RWPE1 (cell line): ENCODE measurements around the gene TSPOAP1.

Experiments used
- CTCF ChIA-PET: fragments of 350-600 bp; sonication (Branson Sonifier 250); formaldehyde crosslinking; extraction: SDS; loops from one replicate; lab custom pipeline; 2021; lab: Yijun Ruan, JAX
- POLR2A ChIA-PET: fragments of 400-600 bp; formaldehyde crosslinking; extraction: SDS; loops from one replicate; lab custom pipeline; 2020; ENCODE audit warnings: antibody characterized with exemption; ENCODE audit not compliant: low non-redundant PET; lab: Yijun Ruan, JAX
- DNase-seq: peaks from one replicate; pipeline ENCODE4 v3.0.0; 2012; ENCODE audit warnings: low spot score
- H3K27ac ChIP-seq: fragments of 450-650 bp; 2 replicates; pipeline ENCODE4 v1.5.1; 2017
- TF ChIP-seq, protein P1 (sequence below): fragments of 450-650 bp; conservative IDR thresholded peaks from 2 replicates; pipeline ENCODE4 v1.5.1; 2017; ENCODE audit warnings: low read depth, mild to moderate bottlenecking

The TSPOAP1 gene

DNA sequence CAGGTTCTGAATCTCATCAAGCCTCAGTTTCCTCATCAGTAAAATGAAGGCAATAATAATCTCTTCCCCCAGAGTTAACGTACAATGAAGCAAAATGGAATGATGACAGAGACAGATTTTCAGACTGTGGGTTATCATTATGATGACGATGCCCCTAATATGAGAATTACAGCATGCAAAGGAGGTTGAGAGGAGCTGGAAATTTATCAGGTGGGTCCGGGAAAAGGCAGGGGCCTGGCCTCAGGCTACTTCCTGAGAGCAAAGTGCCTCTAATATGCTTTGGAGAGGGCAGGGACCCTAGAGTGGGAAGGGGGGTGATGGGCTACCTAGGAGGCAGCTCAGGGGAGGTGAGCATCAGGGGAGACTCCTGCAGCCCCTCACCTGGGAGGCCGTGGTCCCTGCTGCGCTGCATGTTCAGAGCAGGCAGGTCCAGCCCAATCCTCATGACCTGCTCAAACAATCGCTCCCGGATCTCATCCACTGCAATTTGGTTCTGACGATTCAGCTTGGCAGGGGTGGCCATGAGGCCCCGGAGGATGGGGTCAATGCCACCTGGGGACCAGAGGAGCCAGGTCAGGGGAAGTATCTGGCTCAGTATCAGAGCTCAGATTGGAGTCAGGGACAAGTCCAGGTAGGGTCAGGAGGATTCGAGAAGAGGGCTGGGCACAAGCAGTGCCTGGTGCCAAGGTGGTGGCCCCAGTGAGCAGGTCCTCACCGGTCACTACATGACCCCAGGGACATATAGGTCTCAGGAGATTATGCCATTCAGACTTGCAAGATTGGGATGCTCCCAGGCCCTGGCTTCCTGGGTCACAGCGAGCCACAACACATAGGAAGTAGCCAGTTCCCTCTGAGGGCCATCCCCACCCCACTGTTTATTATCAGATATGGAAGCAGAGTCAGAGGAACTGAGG lies 56.0 kb downstream of the TSPOAP1 start:
- POLR2A ChIA-PET: interaction anchor here (0.6 kb wide), 1 partner anchor 12 kb away, joined by 3 read pairs; no protein-coding TSS in a partner anchor
- CTCF ChIA-PET: interaction anchor here (0.6 to 0.7 kb wide), 3 partner anchors 36 to 1325 kb away, joined by 3 to 4 read pairs (median 3); no protein-coding TSS in a partner anchor
- no peak overlapping the region for H3K27ac ChIP-seq
- TF ChIP-seq, protein P1, sequence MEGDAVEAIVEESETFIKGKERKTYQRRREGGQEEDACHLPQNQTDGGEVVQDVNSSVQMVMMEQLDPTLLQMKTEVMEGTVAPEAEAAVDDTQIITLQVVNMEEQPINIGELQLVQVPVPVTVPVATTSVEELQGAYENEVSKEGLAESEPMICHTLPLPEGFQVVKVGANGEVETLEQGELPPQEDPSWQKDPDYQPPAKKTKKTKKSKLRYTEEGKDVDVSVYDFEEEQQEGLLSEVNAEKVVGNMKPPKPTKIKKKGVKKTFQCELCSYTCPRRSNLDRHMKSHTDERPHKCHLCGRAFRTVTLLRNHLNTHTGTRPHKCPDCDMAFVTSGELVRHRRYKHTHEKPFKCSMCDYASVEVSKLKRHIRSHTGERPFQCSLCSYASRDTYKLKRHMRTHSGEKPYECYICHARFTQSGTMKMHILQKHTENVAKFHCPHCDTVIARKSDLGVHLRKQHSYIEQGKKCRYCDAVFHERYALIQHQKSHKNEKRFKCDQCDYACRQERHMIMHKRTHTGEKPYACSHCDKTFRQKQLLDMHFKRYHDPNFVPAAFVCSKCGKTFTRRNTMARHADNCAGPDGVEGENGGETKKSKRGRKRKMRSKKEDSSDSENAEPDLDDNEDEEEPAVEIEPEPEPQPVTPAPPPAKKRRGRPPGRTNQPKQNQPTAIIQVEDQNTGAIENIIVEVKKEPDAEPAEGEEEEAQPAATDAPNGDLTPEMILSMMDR: no peak
- DNase-seq: no peak

DNA sequence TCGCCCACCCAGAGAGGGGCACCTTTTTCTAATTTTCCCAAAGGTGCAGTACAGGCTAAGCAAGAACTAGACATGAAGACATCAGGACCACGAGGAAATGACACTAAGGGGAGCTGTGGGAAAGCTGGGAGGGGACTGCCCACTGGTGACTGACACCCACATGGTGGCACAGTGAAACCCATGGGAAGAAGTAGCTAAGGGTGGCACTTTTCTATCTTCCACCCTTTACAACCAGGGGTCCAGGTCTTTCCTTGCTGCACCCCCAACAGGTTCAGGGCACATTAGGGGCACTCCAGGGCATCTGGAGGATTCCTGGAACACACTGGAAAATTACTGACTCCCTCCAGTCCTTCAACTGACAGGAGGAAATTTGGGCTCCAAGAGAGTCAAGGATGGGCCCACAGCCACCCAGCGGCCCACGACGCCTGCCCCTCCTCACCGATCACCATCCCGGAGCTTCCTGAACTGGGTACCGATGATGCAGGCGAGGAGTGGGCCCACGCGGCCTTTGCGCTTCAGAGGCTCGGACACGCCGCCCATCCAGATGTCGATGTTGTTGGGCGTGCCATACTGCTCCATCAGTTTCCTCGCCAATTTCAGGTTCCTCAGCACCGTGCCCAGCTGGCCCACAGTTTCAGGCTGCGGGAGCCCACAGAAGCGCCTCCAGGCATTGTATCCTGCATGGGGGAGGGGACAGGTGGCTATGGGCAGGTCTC lies 57.2 kb downstream of the TSPOAP1 start:
- CTCF ChIA-PET: interaction anchor here (0.6 kb wide), 1 partner anchor 22 kb away, joined by 3 read pairs; no protein-coding TSS in a partner anchor

DNA sequence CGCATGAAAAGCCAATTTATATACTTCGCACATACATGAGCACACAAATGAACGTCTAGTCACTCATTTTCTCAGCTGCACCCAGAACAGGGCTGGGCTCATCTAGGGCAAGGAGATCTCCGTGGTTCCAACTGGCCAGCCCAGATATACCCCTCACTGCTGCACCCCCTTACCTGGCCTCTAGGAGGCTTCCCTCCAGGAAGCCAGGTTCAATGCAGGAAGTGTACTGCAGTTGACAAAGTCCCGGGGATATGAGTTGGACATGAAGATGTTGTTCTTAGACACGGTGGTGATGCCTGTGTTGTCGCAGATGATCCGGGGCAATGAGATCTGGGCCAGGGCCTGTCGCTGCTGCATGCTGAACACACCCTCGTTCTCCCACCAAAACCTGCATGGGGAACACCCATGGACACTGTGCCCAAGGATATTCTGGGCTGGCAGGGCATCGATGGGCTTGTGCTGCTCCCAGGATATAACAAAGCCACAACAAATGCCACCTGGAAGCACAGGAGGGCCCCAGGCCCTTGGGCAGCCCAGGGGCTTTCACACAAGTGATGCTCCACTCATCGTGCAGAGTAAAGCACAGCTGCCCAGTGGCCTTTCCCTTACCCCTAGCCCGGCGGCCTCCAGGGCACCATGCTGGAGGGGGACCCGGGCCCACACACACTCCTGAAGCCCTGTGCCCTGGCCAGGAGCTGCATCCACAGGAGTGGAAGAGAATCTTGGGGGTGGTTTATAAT lies 57.9 kb downstream of the TSPOAP1 start:
- H3K27ac ChIP-seq: no peak overlapping the region
- POLR2A ChIA-PET: no interaction called here
- TF ChIP-seq, protein P1: no peak
- CTCF ChIA-PET: interaction anchor here (0.6 kb wide), 1 partner anchor 279 kb away, joined by 4 read pairs; no protein-coding TSS in a partner anchor
- no peak for DNase-seq

More for the DNA sequence above, 57.2 kb downstream of the TSPOAP1 start:
- TF ChIP-seq, protein P1: no peak
- POLR2A ChIA-PET: no interaction called here
- no peak for DNase-seq
- no peak overlapping the region for H3K27ac ChIP-seq

DNA sequence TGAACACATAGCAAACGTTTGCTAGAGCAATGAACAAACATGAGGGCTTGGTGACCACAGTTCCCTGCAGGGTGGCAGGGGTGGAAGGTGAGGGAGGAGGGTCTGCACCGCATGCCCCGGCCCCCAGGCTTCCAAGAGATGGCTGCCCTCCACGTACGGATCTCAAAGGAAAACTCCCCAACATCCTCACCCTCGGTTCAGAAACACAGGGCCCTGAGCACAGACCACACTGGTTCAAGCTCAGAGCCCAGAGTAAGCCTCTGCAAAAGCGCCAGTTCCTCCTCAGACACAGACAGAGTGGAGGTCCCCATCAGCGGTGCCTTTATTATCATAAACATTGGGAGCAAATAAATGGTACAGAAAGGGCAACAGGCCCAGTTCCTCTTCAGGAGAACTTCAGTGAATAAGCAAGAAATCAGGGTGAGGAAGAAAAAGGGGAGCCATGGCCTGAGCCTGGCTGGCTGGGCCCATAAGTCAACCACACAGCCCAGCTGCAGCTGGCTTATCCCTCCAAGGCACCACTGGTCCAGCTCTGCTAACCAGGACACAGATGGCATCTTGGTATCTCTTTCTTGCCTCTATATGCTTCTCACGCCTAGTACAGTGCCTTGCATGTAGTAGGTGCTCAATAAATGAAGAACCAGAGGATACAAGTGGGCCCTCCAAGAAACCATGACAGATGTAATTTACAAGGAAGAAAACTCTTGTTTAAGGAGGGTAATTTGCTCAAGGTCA lies 58.9 kb downstream of the TSPOAP1 start:
- ChIA-PET CTCF (interaction anchor here (0.6 kb wide), 1 partner anchor 280 kb away, joined by 4 read pairs; no protein-coding TSS in a partner anchor), POLR2A (no interaction called here)
- TF ChIP-seq, protein P1: no peak
- no peak for DNase-seq
- H3K27ac ChIP-seq: no peak overlapping the region

DNA sequence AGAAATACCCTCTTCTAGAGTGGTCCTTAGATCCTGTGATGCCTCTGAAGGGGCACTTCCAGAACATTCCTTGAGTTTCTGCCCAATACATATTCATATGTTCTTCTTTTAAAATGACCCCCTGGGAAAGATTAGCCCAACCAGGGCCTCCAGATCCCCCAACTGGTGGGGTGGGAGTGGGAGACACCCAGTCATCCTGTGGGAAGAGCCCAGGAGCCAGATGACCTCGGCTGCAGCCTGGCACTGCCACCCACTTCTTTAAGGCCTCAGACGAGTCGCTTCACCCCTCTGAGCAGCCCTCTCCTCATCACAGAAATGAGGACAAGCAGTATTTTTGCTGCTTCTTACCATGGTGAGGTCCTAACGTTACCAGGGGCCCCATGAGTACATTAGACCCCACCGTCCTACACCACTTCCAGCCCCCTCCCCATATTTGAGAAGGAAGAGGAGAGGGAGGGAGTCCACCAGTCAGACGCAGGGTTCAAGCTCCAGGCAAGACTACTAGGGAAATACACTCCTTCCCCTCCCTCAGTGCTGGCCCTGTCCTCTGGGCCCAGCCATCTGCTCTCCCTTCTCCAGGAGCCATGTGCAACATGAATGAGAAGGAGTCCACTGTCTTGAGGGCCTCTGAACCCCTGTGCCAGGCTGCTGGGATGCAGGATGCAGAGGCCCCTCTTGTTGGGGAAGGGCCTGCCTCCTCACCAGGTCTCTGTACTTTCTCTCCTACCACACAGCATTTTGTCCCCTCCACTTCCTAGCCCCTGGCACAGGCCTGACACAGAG lies 59.6 kb downstream of the TSPOAP1 start:
- no peak for DNase-seq
- no peak overlapping the region for H3K27ac ChIP-seq
- TF ChIP-seq, protein P1: no peak
- CTCF ChIA-PET: interaction anchor here (0.7 kb wide), 1 partner anchor 42 kb away, joined by 3 read pairs; no protein-coding TSS in a partner anchor
- POLR2A ChIA-PET: no interaction called here
